ENCODE measurements around the gene ARX. TPM values are rescaled to one million over a fixed set of nuclear protein-coding genes. Genes with fewer than 3 reads are reported as not detected.
A peak's percentile ranks its signal among the peaks of the same experiment; 100 is the strongest.

Gene ARX
- total RNA-seq, 1 donor from 2014 or later = not detected

DNA sequence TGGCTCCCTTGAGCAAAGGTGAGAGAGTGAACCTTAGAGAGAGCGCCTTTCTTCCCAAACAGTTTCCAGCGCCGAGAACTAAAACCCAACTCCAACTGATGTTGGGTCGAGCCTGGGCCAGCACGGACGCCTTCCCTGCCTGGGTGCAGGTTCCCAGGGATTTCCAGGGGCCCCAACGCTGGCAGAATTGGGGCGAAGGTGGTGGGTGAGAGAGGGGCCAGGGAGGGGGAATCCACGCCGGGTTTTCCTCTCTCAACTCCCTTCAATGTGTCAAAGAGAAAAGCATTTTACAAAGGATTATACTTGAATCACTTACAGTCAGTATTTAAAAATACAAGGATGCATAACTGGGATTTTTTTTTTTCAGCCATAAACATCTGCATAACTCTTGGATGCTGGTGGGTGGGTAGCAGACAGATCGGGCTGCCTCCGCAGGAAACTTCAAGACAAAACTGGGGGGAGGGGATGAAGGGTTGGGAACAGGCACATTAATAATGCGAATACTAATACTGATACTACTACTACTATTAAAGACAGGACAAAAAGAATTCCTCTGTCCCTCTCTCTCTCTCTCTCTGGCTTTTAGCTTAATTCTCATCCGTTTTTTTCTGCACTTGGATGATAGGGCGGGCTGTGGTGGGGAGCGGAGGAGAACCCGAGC is 1.3 kb upstream of the ARX start:
- no peak for DNase-seq (ENCODE audit: low read depth)

DNA sequence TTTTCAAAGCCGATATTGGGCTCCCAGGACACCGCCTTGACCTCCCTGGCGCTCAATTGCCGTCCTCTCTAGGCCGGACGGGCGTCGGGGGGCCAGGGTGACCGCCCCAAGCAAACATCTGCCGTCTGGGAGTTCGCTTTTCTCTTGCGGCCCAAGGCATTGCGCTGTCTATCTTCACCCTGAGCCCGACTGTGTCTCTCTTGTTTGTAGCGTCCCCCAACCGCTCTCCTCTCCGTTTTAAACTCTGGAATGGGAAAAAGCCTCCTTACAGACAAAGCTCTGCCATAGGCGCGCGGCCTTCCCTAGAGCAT is 551 bp upstream of the ARX start:
- no peak for DNase-seq (ENCODE audit: low read depth)

DNA sequence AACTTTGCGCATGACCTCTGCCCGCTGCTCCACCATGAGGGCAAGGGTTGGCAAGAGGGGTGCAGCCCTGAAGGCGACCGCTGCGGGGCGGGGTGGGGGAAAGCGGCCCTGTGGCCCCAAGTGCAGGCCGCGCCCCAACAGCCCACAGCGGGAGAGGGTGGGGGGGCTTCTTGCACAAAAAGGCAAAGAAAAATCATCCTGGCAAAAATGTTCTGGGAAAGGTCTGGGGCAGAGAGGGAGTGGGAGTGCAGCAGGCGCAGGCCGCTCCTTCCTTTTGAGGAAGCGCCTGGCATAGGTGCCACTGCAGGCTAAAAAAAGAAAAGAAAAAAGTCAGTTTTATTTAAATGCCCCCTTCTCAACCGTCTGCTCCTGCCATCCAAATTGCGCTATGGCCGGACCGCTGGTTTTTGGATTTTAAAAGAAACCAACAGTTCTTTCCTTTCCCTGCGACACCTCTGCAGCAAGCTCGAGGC is 1.4 kb downstream of the ARX start:
- no peak for DNase-seq (ENCODE audit: low read depth)

DNA sequence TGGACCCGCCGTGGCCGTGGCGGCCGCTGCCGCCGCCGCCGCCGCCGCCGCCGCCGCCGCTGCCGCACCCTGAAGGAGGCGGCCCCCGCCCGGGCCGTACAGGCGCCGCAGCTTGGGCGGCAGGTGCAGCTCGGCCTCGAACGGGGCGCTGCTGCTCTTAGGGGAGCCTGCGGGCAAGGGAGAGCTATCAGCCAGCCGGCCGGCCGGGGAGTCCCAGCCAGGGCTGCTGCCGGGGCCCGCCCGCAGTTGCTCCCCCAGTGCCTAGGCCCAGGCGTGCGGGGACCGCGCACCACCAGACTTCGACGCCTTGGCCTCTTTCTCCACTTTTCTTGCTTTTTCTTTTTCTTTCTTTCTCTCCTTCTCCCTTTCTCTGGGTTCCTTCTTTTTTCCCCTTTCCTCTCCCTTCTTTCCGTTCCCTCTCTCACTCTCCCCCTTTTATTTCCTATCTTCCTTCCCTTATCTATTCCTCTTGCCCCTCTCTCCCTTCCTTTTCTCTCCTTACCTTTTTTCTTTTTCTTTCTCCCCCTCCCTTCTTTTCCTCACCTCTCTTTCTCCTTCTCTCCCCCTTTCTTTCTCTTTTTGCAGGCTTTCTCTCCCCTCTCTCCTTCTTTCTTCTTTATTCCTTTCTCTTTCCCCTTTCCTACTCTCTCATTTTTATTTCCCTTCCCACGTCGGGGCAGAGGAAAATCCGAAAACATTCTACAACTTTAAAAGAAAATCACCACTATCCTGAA is 2.0 kb downstream of the ARX start:
- no peak for DNase-seq (ENCODE audit: low read depth)

DNA sequence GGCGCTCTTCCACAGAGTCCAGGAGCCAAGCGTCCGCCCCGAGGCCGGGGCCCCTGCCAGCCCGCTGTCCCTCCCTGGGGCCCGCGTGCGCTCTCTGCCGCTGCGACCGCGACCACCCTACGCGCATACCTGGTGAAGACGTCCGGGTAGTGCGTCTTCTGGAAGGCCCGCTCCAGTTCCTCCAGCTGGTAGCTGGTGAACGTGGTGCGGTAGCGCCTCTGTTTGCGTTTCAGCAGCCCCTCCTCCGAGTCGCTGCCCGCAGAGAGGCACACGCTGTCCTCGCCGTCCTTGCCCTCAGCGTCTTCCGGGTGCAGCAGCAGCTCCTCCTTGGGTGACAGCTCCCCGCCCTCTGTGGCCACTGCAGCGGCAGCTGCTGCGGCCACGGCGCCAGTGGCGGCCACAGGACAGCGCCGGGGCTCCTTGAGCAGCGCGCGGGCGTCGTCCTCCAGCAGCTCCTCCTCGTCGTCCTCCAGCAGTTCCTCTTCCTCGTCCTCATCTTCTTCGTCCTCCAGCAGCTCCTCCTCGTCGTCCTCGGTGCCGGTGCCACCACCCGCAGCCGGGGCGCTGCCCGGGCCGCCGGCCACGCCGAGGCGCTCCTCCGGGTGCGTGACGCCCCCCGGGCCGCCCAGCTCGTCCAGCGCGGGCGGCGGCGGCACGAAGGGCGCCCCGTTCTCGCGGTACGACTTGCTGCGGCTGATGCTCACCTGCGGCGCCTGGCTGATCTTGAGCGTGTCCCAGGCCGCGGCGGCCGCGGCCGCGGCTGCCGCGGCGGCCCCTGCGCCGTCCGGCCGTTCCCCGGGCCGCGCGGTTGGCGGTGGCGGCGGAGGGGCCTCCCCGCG is 2.8 kb downstream of the ARX start:
- DNase-seq (ENCODE audit: low read depth) = no peak

DNA sequence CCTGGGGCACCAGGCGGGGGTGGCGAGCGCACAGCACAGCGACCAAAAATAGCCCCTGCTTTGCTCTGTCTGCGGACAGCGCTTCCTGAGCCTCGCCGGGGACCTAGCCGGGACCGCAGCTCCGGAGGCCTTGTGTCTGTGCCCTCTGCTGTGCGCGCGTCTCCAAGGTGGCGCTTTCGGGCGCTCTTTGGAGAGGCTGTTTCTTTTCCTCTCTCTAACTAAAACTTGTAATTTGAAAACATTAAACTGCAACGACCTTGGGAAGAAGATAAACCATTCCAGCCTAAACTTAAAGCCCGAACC is 3.4 kb downstream of the ARX start:
- no peak for DNase-seq (ENCODE audit: low read depth)

DNA sequence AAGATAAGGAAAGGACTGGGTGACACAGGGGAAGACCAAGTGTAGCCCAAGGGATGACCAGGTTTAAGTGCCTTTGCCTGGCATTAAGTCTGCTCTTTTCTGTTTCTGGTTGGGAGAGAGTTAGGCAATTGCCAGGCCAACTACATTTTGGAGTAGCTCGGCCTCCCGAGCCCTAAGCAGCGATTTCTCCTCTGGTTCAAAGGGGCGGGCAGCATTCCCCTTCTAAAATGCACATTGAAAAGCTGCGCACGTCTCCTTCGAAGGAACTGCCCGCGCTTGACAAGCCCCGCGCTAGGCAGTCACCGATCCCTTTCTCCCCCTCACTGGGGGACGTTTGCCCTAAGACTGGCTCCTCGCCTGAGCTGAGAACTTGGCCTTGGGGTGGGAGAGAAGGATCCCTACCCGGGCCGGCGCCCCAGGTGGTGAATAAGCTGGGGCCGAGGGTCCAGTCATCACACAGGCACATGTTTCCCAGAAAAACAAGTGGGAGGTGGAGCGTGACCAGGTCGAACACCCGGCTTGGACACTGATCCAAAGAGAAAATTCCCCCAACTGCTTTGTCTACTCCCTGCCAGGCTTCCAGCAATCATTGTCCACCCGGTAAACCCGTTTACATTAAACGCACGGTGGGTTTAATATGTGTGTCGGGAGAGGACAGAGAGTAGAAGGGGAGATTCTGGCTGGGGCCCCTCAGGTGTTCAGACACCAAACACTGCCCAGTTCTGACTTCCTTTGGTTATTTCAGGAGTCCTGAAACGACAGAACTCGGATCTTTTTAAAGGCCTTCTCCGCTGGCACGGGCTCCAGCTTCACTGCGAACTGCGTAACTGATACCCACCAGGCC is 4.0 kb downstream of the ARX start:
- DNase-seq (ENCODE audit: low read depth) = peak; percentile 1

DNA sequence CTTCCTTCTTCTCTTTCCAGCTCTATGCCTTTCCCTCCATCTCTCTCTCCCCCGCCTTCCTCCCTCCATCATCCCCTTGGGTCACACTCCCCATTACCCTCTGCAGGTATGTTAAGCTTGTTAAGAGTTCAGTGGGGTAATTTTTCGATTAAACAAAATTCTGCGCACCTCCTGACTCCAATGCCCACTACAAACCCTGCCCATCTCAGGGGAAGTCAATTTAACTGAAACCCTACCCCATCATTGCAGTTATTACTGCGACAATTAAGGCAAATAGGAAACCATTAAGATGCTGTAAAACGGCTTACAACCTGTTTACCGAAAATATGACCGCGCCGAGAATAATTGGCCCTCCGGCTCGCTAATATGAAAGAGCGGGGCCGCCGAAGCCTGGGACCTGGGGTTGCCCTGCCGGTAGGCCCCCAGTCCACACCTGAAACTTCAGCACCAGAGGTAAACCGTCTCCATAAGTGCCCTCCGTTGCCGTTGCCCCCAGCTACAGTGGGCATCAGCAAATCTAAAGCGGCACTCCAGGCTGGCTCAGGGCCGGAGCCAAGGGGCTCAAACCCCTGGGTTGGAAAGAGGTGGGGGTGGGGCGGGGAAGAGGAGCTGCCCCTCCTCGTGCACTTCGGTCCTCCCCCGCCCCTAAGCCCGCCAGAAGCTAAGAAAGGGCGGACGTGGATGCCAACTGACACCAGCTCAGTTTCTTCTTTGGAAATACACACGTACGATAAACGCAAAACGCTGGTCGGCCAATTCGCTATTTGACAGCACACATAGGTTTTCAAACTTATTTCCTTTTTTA is 4.8 kb downstream of the ARX start:
- no peak for DNase-seq (ENCODE audit: low read depth)

DNA sequence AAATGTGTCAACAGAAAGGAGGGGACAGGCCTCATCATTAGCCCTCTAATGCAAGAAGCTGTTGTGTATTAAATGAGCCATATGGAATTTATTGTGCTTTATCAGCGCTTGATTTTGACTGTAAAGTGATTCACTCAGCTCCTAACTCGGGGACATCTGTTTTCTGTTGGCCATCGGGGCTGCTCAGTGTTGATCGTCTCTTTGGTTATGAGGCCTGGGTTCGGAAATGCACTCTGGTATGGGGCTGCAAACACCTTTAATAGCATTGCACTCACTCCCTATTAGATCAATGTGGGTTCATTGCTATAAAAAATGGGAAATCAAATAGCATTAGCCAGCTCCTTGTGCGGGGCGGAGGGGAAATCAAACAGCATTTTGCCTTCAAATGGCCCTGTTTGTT is 6.4 kb downstream of the ARX start:
- DNase-seq (ENCODE audit: low read depth) = no peak

DNA sequence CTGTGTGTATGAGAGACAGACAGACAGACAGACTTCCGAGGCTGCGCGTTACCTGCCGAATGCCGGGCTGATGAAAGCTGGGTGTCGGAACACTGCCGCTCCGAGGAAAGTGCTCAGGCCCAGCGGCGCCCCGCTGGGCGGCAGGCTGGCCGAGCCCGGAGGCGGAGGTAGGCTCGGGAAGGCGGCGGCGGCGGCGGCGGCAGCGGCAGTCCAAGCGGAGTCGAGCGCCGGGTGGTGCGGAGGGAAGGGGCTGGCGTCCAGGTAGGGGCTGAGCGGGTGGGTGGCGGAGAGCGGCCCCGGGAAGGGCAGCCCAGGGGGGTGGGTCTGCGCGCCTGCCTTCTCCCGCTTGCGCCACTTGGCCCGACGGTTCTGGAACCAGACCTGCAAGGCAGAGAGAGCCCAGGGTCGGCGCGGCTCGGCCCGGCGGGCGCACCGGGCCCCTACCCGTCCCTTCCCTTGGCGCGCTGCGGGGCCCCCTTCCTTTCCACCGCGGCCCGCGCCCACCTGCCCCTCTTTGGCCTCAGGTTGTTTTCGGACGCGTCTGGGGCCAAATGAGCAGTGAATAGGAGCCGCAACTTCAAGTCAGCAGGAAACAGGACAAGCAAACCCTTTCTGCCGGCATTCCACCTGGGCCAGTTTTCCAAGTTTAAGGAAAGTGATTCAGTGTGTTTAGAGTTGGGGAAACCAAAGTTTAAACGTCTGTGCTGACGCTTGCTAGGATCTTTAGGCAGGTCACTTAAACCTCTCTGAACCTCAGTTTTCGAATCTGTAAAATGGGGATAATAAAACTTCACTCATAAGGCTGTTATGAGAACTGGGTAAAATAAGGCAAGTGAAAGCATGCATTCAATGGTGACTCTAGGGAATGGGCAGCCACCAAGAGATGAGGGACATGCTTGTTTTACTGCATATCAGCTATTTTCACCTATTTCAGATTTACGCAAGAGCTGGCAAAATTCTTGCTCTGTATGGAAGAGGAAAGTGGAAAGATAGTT is 8.4 kb downstream of the ARX start:
- no peak for DNase-seq (ENCODE audit: low read depth)

DNA sequence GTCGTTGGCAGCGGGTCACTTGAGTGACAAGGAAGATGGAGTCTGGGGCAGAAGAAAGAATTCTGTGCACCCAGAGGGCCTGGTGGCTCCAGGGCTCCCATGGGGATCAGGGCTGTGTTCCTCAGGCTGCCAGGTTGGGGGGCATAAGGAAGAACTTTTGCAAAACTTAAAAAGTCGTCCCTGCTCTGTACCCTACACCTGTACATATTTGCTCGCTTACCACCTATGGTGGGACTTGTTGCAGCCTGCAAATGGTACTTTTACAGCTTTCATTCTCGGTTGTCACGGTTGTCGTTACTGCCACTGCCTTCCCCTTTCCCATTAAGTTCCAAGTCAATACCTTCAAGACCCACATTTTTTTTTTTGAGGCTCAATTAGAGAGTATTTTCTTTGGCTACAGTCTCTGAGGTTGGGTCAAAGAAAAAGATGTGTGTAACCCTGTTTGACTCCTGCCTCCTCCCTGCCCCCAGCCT is 9.1 kb downstream of the ARX start:
- DNase-seq (ENCODE audit: low read depth) = no peak

DNA sequence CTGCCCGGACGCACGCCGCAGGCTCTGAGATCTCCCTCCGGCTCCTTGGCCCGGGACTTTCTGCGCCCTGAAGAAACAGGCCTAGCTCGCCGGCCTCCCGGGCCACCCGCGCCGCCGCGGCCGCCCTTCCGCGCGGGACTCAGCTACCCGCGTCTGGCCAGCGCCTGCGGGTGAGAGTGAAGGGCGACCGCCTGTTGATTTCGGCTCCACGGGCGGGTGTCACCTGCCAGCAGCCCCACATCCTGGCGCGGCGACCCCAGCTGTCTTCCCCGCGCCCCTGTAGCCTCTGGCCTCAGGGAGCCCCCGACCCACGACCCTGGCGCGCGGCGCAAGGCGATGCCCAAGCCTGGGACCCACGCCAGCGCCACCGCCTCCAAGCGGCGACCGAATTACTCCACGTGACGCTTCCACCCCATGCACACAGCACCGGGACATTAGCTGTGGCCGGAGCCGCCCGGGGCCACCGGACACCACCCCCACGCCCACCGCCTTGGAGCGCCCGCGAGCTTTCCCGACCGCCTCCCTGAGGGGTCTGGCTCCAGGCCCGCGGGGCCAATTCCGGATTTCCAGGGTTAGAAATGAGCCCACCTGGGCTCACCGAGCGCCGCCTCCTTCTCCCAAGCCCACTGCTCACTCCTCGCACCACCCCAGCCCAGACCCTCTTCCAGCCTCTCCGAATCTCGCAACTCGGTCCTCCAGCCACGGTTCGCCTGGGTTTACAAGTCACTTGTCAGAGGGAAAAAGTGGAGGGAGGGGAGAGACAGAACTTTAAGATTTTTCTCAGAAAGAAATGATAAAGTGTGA is 10.2 kb downstream of the ARX start:
- no peak for DNase-seq (ENCODE audit: low read depth)

DNA sequence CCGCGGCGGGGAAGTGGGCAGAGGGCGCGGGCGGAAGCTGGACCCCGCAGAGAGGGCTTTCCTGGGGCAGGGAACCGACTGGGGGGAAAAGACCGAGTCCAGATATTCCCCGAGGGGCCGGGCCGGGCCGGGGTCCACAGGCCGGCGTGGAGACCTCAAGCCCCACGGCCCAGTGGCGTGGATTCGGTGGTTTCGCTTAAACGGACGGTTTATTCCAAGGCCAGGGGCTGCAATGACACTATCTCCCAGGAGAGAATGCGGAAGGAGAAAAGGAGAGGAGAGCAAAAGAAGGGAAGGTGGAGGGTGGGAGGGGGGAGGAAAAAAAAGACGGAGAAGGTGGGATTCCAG is 10.8 kb downstream of the ARX start:
- DNase-seq (ENCODE audit: low read depth) = no peak

DNA sequence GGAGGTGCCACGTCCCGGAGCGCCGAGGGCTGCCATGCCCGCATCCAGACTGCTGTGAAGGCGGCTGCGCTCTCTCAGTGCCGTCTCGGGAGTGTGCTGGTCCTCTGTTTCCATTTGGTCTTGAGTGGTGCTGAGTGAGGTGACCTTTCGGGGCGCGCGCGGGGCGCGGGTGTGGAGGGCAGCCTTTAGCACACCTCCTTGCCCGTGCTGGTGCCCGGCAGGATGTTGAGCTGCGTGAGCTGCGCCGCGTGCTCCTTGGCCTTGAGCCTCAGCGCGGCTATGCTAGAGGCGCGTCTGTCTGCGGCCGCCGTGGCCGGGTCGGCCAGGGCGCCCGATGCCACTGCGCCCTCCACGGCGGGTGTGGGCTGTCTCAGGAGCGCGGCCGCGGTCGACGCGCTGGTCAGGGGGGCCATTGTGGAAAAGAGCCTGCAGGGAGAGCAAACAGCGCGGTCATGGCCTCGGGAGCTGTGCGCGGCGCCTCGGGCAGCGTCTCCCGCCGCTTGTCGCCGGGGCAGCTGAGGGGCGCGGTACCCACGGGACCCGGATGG is 11.2 kb downstream of the ARX start:
- DNase-seq (ENCODE audit: low read depth) = no peak

DNA sequence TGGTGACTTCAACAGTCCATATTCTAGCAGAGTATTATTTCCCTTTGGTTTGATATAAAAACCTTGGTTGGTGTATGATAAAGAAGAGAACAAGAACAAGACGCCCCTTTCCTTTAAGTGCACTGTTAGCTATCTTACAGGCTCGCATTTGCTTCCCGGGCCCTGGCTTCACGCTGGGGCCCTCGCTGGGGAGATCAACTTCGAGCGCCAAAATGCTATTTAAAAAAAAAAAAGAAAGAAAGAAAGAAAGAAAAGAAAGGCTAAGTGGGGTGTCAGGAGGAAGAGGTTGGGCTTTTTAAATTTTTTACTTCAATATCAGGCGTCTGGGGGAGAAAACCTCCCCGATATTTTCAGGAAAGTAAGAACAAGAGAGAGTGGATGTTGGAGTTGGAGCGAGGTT is 11.7 kb downstream of the ARX start:
- DNase-seq (ENCODE audit: low read depth) = no peak

DNA sequence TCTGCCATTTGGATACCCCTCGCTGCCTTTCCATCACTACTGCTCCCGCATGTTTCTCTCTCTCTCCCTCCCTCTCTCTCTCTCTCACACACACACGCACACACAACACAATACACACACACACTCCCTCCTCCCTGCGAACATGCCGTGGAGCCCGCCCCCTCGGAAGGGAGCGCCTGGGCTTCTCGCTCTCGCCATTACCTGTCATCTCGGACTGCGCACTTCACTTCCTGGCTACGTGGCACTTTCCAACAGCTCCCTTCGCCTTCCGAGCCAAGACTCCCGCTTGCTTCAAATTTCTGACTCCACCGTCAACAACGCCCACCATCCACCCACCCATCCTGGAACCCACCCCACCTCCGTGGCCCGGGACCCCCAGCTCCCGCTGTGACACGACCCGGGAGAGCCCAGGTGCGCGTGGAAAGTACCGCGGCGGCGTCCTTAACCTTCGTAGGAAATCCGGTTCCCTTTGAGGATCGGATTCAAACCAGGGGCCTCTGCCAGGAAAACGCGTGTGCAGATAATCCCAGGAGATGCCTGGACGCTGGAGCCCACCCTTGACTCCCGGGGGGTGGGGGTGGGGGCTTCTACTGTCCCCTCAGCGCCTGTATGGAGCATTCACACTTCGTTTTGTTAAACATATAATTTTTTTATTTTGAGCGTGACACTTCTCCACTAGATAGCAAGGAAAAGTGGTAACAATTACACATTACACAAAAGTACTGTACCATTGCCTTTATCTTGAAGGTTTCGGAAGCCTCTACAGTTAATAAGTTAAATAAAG is 12.5 kb downstream of the ARX start:
- DNase-seq (ENCODE audit: low read depth) = no peak

DNA sequence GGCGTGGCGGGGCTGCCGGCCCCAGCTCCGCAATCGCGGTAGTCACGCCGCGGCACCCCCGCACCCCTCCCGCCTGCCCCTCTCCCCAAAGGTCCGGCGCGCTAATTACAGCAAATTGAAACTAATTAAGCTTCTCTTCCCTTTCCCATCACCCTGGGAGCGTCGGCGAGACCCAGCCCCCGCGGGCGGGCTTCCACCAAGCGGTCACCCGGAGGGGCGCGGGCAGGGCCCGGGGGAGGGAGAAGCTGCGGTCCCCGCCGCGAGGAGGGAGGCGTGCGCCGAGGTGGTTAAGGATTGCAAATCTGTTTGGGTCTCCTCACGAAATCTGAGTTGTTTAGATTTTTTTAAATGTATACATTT is 13.1 kb downstream of the ARX start:
- no peak for DNase-seq (ENCODE audit: low read depth)

All from renal cortical epithelial cell (primary cell).